B cell (primary cell): Measurements from ENCODE around the gene NEK11. TPM values are rescaled to one million over a fixed set of nuclear protein-coding genes. Genes with fewer than 3 reads are reported as not detected.

Experiments used
- ATAC-seq: fragments of 200-7000 bp; cut with Tn5 transposase; one replicate; pipeline ENCODE4 v1.10.0; 2021; ENCODE audit warnings: low read depth, mild to moderate bottlenecking, moderate number of reproducible peaks, moderate library complexity
- CTCF ChIA-PET: fragments of 350-600 bp; sonication (Branson Sonifier 250); formaldehyde crosslinking; loops from one replicate; lab custom pipeline; 2021; ENCODE audit warnings: antibody characterized with exemption, inconsistent platforms; lab: Charles Lee
- POLR2A ChIA-PET: fragments of 350-600 bp; sonication (Branson Sonifier 250); formaldehyde crosslinking; loops from one replicate; lab custom pipeline; 2021; ENCODE audit warnings: antibody characterized with exemption; lab: Charles Lee
- DNase-seq: peaks from one replicate; pipeline ENCODE4 v3.0.0; 2013
- H2AFZ ChIP-seq: 2 replicates; pipeline ENCODE4 v1.6.1; 2012; ENCODE audit warnings: mild to moderate bottlenecking, low read depth, low read length; ENCODE audit not compliant: insufficient read depth, poor library complexity, severe bottlenecking
- H3K27ac ChIP-seq, 2 donors: 1 replicate in 1 of 2; 2 replicates in 1 of 2; pipeline ENCODE4 v1.5.1; 2012 to 2013; ENCODE audit warnings: low read length in 2 of 2, mild to moderate bottlenecking in 2 of 2, moderate library complexity in 1 of 2
- H3K27me3 ChIP-seq, 4 experiments: fragments of 200-600 bp in 1 of 4; sonication (generic) in 1 of 4; replicated peaks in 1 of 4; 1 replicate in 2 of 4; 2 replicates in 2 of 4; pipeline versions ENCODE4 v1.6.1 to v1.7.0; 2013 to 2016; ENCODE audit warnings: low read length in 3 of 4, mild to moderate bottlenecking in 2 of 4, mixed read lengths in 1 of 4, moderate library complexity in 1 of 4; ENCODE audit not compliant: insufficient read depth in 4 of 4, control insufficient read depth in 3 of 4; ENCODE audit errors: control extremely low read depth in 1 of 4
- H3K36me3 ChIP-seq, 2 experiments: replicated peaks in 1 of 2; 1 replicate in 1 of 2; 2 replicates in 1 of 2; pipeline versions ENCODE4 v1.6.1 to v1.7.1; 2013; ENCODE audit warnings: low read length in 1 of 2; ENCODE audit not compliant: insufficient read depth in 2 of 2, control insufficient read depth in 1 of 2; ENCODE audit errors: control extremely low read depth in 1 of 2, extremely low read depth in 1 of 2
- H3K4me1 ChIP-seq, 2 donors: fragments of 200-600 bp in 1 of 2; sonication (generic) in 1 of 2; 1 replicate in 1 of 2; 2 replicates in 1 of 2; pipeline versions ENCODE4 v1.5.1 to v1.6.1; 2013 to 2017; ENCODE audit warnings: low read length in 2 of 2; ENCODE audit not compliant: control insufficient read depth in 2 of 2, insufficient read depth in 2 of 2
- H3K4me2 ChIP-seq: replicated peaks from 2 replicates; pipeline ENCODE3; 2012; ENCODE audit warnings: mild to moderate bottlenecking, low read depth, low read length; ENCODE audit not compliant: poor library complexity, severe bottlenecking
- H3K4me3 ChIP-seq, 5 experiments: fragments of 200-600 bp in 1 of 5; sonication (generic) in 1 of 5; 1 replicate in 3 of 5; 2 replicates in 2 of 5; pipeline versions ENCODE4 v1.5.1 to v1.7.0; 2011 to 2016; ENCODE audit warnings: low read length in 4 of 5, mild to moderate bottlenecking in 4 of 5, low read depth in 2 of 5, control low read depth in 1 of 5, moderate library complexity in 1 of 5; ENCODE audit not compliant: insufficient read depth in 1 of 5; ENCODE audit errors: control extremely low read depth in 1 of 5, extremely low read depth in 1 of 5
- H3K79me2 ChIP-seq: fragments of 200-600 bp; sonication (generic); one replicate; pipeline ENCODE4 v1.6.0; 2016; ENCODE audit warnings: low read length; ENCODE audit not compliant: control insufficient read depth, insufficient read depth
- H3K9ac ChIP-seq: fragments of 200-600 bp; sonication (generic); 2 replicates; pipeline ENCODE4 v1.6.1; 2017; ENCODE audit warnings: mild to moderate bottlenecking, low read length, moderate library complexity
- H3K9me3 ChIP-seq, 3 donors: one replicate each; pipeline versions ENCODE4 v1.6.1 to v1.7.1; 2013; ENCODE audit warnings: low read length in 2 of 3; ENCODE audit not compliant: control insufficient read depth in 2 of 3, insufficient read depth in 1 of 3; ENCODE audit errors: control extremely low read depth in 1 of 3
- H4K20me1 ChIP-seq: 2 replicates; pipeline ENCODE4 v1.6.0; 2012; ENCODE audit warnings: mild to moderate bottlenecking, low read length; ENCODE audit not compliant: insufficient read depth, control insufficient read depth, poor library complexity, severe bottlenecking
- H3K27ac Mint-ChIP-seq: one replicate; pipeline ENCODE4 v1.8.0; 2021; ENCODE audit warnings: mixed read lengths
- H3K27me3 Mint-ChIP-seq: one replicate; pipeline ENCODE4 v1.8.0; 2021; ENCODE audit warnings: mixed read lengths
- H3K4me1 Mint-ChIP-seq: one replicate; pipeline ENCODE4 v1.8.0; 2021; ENCODE audit warnings: mixed read lengths
- H3K4me3 Mint-ChIP-seq: one replicate; pipeline ENCODE4 v1.8.0; 2021; ENCODE audit warnings: mixed read lengths
- H3K9me3 Mint-ChIP-seq: one replicate; pipeline ENCODE4 v1.8.0; 2022; ENCODE audit warnings: mixed read lengths; ENCODE audit not compliant: insufficient read depth
- EZH2 ChIP-seq: IDR thresholded peaks from 2 replicates; pipeline ENCODE4 v1.6.1; 2012; ENCODE audit warnings: borderline replicate concordance, low read depth, mild to moderate bottlenecking, moderate library complexity, low read length; ENCODE audit not compliant: insufficient read depth, poor library complexity, severe bottlenecking
- WGBS: methylation state at CpG from one replicate; pipeline ENCODE4 v1.1.5; 2013; ENCODE audit warnings: missing lambda C conversion rate; ENCODE audit not compliant: insufficient coverage; 5-methylcytosine and 5-hydroxymethylcytosine counted together
- intact Hi-C: fragments of 100-400 bp; cut with micrococcal nuclease; formaldehyde crosslinking; loops from one replicate; pipeline ENCODE4 v1.10.0; 2022
- polyA plus RNA-seq: library from polyadenylated mRNA; depleted of rRNA; stranded (reverse); fragments of >200 nt; gene quantifications from 2 replicates; pipeline ENCODE4 v1.2.3, GENCODE V29; 2012
- total RNA-seq, 2 donors: library from RNA; stranded (reverse); fragments of 120-200 nt in 1 of 2; gene quantifications; 1 replicate in 1 of 2; 2 replicates in 1 of 2; pipeline versions ENCODE4 v1.2.3 to v1.2.4, GENCODE V29; 2013 to 2022
- TF ChIP-seq, protein P1 (sequence below): fragments of 200-600 bp; IDR thresholded peaks from one replicate; pipeline ENCODE4 v1.8.0; 2022; ENCODE audit warnings: antibody characterized with exemption, mild to moderate bottlenecking

Gene NEK11
- total and polyA plus RNA-seq, 2 donors (not counting 1 experiment from before 2014, with no cell fraction given): 1.00 to 7.7 TPM

- Histone ChIP-seq H3K36me3 (no peaks in the 10 kb centered on the region), H4K20me1 (no peaks in the 10 kb centered on the region), H3K4me2 (no peak overlapping the region), H3K27me3 (no peaks in the 10 kb centered on the region), H3K79me2 (no peaks in the 10 kb centered on the region), H3K9me3 (no peaks in the 10 kb centered on the region), H3K9ac (no peak overlapping the region), H2AFZ (no peak overlapping the region), H3K4me1 (no peaks in the 10 kb centered on the region), H3K27ac (no peak overlapping the region), H3K4me3 (no peak overlapping the region)
- Mint-ChIP-seq H3K4me1 (no peaks in the 10 kb centered on the region), H3K27me3 (peaks cover 14% of the 10 kb centered on the region), H3K4me3 (no peak overlapping the region), H3K27ac (no peak overlapping the region), H3K9me3 (no peaks in the 10 kb centered on the region)
- 83% methylated on average over 1 of the region's 2 CpGs for WGBS
- DNase-seq (no peak), ATAC-seq (no peak)
- TF ChIP-seq, protein P1, sequence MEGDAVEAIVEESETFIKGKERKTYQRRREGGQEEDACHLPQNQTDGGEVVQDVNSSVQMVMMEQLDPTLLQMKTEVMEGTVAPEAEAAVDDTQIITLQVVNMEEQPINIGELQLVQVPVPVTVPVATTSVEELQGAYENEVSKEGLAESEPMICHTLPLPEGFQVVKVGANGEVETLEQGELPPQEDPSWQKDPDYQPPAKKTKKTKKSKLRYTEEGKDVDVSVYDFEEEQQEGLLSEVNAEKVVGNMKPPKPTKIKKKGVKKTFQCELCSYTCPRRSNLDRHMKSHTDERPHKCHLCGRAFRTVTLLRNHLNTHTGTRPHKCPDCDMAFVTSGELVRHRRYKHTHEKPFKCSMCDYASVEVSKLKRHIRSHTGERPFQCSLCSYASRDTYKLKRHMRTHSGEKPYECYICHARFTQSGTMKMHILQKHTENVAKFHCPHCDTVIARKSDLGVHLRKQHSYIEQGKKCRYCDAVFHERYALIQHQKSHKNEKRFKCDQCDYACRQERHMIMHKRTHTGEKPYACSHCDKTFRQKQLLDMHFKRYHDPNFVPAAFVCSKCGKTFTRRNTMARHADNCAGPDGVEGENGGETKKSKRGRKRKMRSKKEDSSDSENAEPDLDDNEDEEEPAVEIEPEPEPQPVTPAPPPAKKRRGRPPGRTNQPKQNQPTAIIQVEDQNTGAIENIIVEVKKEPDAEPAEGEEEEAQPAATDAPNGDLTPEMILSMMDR: no peak
- intact Hi-C loops: no loop called here
- ChIA-PET POLR2A (no interaction called here), CTCF (no interaction called here)
These were observed 291.0 kb downstream of the NEK11 start for GRCh38 chr3:131317667-131318066.

GRCh38 chr3:131323014-131323413, 296.3 kb downstream of the NEK11 start:
- H3K4me3 ChIP-seq: no peak overlapping the region

More at GRCh38 chr3:131323014-131323413, 296.3 kb downstream of the NEK11 start:
- Histone ChIP-seq H3K27ac (no peak overlapping the region), H2AFZ (no peak overlapping the region), H3K9me3 (no peaks in the 10 kb centered on the region), H3K36me3 (no peaks in the 10 kb centered on the region), H3K4me1 (no peaks in the 10 kb centered on the region), H3K4me2 (no peak overlapping the region), H3K27me3 (no peaks in the 10 kb centered on the region), H4K20me1 (no peaks in the 10 kb centered on the region), H3K79me2 (no peaks in the 10 kb centered on the region), H3K9ac (no peak overlapping the region)
- peaks cover 6% of the 10 kb centered on the region for H3K27me3 Mint-ChIP-seq
- H3K4me3 Mint-ChIP-seq: no peak overlapping the region
- POLR2A ChIA-PET: no interaction called here
- intact Hi-C loops: no loop called here
- ATAC-seq (no peak), DNase-seq (no peak)
- CTCF ChIA-PET: no interaction called here
- 85% methylated on average over 3 of the region's 3 CpGs for WGBS
- TF ChIP-seq EZH2: no peak
- TF ChIP-seq, protein P1: no peak
- H3K4me1 Mint-ChIP-seq: no peaks in the 10 kb centered on the region
- no peak overlapping the region for H3K27ac Mint-ChIP-seq
- no peaks in the 10 kb centered on the region for H3K9me3 Mint-ChIP-seq
